Renal pelvis (tissue), 3 donors: ENCODE measurements around the gene HIF3A. TPM values are rescaled to one million over a fixed set of nuclear protein-coding genes. Genes with fewer than 3 reads are reported as not detected.

Experiments
- polyA plus RNA-seq, 3 donors: library from polyadenylated mRNA; unstranded; fragments of 120-200 nt; gene quantifications; one replicate each; pipeline ENCODE4 v1.2.1, GENCODE V29; 2013; ENCODE audit not compliant: insufficient read length in 3 of 3

Gene HIF3A
- polyA plus RNA-seq, 3 donors: 39.6 to 85.5 (median 65.4) TPM

Other genes starting within 250 kb of the HIF3A start
- gene IGFL3, start 172.4 kb upstream of the HIF3A start, polyA plus RNA-seq: not detected
- gene IGFL2, start 148.8 kb upstream of the HIF3A start, polyA plus RNA-seq: under 1 TPM in 2 of 3 donors, not detected in 1; 0.12 to 0.18 TPM
- not detected for gene IGFL1, start 67.3 kb upstream of the HIF3A start, polyA plus RNA-seq
- gene PPP5C, start 50.0 kb downstream of the HIF3A start, polyA plus RNA-seq: 100 to 1,000 TPM; 101 to 122 (median 118) TPM
- 10 to 100 TPM; 50.7 to 67.3 (median 62.1) TPM for gene CCDC8, start 116.5 kb downstream of the HIF3A start, polyA plus RNA-seq
- gene PNMA8C, start 131.9 kb downstream of the HIF3A start, polyA plus RNA-seq: under 1 TPM; 0.41 to 0.60 (median 0.46) TPM
- gene PNMA8A, start 174.5 kb downstream of the HIF3A start, polyA plus RNA-seq: 10 to 100 TPM; 45.5 to 62.7 (median 47.2) TPM
- 1 to 10 TPM; 3.5 to 5.3 (median 4.7) TPM for gene PNMA8B, start 198.8 kb downstream of the HIF3A start, polyA plus RNA-seq